HG02852 (cell line): ENCODE results near the gene MAS1L.

Experiments used
- ATAC-seq: cut with Tn5 transposase; IDR thresholded peaks from one replicate; pipeline ENCODE4 v1.9.1; 2021; ENCODE audit warnings: mild to moderate bottlenecking, moderate library complexity; ENCODE audit not compliant: unreplicated experiment

The MAS1L gene, protein sequence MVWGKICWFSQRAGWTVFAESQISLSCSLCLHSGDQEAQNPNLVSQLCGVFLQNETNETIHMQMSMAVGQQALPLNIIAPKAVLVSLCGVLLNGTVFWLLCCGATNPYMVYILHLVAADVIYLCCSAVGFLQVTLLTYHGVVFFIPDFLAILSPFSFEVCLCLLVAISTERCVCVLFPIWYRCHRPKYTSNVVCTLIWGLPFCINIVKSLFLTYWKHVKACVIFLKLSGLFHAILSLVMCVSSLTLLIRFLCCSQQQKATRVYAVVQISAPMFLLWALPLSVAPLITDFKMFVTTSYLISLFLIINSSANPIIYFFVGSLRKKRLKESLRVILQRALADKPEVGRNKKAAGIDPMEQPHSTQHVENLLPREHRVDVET

DNA sequence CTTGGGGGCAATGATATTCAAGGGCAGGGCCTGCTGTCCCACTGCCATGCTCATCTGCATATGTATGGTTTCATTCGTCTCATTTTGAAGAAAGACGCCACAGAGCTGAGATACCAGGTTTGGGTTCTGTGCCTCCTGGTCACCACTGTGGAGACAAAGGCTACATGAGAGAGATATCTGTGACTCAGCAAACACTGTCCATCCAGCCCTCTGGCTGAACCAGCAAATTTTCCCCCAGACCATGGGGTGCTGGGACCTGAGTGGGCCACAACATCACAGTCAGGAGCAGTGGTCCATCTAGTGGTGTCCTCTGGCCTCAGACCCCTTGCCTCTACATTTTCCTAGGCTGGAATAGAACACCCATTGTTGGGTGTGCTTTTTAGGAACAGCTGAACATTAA, at the start of gene MAS1L:
Gene MAS1L (minus strand): TSS at position 297 of the 400 bp plus-strand sequence. CDS start 54 bp downstream, at position 243.
- ATAC-seq, result no peak

DNA sequence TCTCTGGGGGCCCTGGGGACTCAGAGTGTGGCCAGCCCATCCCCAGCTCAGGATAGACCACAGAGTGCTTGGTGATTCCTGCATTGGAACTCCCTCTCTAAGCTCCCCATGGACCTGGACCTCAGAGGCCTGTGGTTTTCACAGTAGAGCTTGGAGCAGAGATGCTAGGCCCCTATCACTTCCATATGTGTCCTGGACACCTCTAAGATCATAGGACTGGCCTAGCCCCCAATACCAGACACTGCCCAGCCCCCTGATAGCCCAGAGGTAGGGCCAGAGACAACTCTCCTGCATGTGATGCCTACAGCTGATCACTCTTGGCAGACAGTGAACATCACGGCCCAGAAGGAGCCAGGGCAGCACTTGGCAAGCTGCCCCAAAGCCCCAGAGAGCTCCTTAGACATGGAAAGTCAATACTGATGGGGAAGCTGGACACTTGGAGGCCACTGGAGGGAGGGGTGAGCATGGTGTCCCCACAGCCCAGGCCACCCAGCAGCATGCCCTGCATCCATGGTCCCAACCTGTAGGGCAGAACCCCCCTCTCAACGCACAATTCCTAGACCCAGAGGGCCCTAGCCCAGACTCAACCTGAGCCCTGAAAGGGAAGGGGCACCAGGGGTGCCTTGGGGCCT, 44.7 kb upstream of the MAS1L start:
- no peak for ATAC-seq

DNA sequence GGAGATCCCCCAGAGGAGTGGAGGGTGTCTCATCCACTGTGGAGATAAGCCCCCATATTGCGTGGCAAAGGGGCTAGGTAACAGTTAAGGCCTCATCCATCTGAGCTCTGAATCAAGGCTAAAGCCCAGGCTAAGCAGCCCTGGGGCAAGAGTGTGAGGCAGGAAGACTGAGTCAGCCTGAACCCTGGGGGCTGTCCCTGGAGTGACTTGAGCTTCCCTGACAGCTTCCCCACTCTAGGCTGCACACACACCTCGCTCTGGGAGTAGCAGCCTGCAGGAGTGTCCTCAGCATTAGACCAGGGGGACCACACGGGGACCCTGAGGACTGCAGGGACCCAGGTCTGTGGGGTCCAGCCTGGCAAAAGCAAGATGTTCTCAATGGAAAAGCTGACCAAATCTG, 43.9 kb upstream of the MAS1L start:
- no peak for ATAC-seq

DNA sequence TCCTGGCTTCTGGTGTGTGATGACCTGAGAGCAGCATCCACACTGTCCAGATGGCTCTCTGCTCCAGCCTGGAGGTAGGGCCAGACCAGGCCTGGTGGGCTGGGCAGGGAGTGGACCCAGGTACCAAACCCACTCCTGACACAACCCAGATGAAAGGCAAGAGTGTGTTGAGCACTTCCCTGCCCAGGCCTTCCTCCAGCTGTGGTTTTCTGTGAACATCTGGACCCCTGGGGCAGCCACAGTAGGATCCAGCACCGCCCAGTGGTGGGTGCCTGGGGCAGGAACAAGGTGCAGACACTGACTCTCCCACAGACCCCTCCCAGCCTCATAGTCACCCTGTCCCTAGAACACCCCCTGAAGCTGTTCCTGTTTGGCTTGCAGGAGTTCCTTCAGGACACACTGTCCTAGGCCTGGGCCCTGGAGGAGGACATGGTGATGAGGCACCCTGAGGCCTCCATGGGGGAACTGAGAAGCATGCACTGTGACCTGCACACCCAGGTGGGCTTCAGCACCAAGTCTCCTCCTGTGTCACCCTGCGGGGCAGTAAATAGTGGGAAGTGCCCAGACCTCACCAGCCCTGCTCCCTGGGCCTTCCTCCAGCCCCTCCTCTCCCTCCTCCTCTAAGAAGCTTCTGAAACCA, 43.0 kb upstream of the MAS1L start:
- no peak for ATAC-seq

DNA sequence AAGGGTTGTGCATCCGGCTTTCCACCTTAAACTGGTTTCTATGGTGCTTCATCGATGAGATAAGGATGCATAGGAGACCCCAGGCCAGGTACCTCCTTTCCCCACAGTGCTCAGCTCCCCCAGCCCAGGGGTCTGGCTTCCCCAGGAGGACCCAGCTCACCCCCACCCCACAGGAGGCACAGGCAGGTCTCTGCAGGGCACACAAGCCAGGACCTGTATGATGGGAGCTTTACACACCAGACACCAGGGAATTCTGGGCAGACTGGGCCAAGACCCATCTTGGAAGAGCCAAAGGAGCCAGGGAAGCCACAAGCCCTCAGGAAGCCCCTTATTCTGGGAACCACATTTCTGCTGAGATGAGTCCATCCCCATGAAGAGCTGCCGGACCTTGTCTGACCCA, 42.2 kb upstream of the MAS1L start:
- ATAC-seq, result no peak

DNA sequence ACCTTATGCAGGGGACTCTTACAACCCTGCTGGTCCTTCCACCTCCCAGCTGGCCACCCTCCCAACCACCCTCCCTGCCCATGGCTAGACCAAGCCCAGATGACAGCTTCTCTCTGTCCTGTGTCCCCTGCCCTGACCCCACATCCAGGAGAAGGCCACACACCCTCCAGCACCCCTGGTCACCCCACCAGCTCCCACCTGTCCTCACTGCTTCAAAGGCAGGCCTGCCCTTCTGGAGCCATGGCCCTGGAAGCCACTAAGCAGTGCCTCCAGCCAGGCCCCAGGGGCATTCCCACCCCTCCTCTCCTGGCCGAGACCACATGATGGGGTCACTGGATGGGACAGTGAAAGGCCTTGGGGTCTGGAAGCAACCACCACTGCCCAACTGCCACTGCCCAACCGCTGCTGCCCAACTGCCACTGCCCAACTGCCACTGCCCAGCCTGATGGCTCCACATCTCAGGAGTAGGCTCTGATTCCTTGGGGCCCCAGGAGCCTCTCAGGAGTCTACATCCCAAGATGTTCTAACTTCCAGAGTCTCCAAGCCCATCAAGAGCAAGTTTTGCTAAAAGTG, 41.3 kb upstream of the MAS1L start:
- ATAC-seq, result no peak

DNA sequence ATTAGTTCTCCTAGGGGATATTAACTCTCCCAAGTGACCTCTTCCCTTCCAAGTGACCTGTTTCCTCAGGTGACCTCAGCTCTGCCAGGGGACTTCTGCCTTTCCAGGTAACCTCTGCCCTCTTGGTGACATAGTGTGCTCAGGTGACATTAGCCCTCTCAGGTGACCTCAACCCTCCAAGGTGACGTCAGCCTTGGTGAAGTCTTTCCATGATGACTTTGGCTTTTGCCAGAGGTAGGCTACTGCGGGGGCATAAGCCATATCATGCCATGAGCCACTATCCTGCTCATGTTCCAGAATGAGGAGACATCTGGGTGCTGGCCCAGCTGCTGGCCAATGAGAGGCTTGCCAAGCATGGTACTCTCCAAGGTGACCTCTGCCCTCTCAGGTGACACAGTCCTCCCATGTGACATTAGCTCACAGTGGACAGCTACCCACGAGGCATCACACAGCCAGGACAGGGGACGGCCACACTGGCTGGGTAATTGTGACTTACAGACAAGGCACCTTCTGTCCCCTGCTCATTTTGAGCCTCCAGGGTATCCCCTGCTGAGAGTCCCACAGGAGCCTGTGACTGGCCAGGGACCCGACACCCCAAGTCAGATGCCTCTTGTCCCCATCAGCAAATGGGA, 40.7 kb upstream of the MAS1L start:
- no peak for ATAC-seq

DNA sequence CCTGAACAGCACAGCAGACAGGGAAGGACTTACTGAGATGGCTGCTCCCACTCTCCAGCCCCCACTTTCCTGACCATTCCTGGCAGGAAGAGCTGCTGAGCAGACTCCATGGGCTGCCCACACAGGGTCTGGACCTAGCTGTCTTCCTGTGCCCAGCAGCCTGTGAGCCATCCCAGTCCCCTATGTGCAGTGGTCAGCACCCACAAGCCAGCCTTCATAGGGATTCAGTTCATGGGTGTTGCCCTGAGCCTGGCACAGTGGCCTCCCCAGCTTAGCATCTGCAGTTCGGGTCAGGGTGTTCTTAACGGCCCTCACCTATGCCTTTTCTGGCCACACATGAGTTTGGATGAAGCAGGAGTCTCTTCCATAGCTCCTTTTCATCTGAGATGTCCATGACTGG, 39.8 kb upstream of the MAS1L start:
- ATAC-seq, result no peak

DNA sequence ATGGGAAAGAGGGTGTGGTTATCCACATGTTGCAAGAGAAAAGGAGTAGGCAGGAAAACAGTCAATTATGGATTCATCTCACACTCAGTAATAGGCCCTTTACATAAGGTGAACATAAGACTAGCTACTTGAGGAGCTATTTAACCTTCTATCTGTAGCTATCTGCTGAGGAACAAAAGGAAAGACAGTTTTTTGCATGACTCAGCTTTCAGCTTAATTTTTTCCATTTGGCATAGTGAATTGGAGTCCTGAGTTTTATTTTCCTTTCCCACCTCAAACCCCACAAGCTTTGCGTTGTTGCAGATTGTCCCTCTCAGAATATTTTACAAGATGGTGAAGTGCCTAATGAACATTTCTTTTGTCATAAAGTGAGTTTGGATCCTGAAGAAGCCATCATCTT, 39.4 kb upstream of the MAS1L start:
- no peak for ATAC-seq

DNA sequence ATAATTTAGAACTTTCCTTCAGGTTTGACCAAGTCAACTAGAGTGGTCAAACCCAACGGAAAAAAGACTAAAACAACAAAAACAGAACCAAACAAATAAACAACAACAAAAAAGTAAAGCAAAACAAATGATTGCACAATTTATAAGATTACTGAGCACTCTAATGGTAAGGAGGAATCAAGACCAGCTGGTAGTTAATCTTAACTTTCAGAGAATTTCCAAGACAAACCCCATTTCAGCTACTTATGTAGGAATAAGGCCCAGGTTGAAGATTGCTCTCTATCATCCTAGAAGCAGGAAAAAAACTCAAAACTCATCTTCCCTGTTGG, 37.5 kb upstream of the MAS1L start:
- ATAC-seq, result no peak

DNA sequence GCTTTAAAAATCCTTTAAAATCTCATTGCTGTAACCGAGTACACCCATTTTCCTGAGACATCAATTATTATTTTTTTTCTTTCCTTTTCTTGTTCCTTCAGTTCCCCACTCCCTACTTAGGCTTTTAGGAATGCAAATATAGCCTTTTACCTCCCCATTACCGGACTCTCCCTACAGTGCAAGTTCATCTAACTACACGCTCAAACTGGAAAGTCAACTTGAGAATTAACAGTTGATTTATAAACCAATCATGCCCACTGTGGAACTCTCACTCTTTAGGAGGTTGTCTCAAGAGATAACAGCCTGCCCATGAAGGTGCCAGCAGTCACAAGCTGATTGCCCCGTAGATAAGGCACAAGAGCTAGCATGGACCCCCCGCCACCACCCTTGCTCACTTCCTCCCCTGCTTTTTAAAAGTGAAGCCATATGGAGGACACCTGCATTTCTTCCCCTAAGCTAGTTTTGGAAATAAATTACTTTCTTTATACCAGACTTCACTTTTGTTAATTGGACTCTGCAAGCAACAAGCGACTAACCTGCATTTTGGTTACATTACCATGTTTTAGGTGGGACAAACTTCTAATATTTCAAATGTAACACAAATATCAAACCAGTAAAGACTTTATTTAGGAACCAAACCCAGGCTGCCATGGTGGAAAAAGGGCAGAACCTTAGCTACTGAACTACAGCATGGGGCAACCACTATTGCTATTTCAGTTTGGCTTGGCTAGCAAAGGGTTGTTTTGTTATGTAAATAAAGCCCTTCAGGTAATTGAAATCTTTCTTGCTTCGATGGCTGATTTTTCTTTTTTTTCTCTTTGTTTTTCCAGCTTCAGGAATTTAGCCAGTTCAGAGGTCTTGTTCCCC, 36.9 kb upstream of the MAS1L start:
- no peak for ATAC-seq

DNA sequence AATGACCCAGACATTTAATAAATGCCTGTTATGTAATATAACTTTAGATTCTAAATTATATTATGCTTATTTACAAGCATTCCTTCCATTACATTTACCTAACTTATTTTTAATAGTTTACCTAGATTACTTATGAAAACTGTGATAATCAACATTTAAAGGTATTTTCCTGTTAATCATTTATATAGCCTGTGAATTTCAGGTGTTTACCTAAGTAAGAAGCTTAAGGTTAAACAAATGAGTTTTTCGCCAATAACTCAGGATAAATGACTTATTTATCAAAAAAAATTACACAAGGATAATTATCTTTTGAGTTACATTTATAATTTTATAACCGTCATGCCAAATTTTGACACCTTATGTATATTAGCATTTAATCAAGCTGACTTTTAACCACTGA, 36.3 kb upstream of the MAS1L start:
- ATAC-seq, result no peak

DNA sequence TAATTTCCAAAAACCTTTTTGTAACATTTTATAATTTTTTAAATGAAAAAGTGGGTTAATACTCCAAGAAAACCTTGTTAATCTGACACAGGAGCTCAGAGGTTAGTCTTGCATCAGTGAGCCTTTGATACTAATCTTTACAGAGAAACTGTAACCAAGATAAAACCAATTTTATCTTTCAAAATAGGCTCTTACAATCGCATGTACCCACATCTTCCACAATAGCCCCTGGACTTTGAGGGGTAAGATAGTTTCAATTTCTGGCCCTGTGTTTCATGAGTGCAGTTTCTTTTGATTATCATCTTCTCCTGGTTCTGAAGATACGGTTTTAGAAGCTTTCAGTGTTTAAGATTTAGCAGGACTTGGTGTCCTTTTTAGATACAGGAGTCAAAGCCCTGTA, 34.5 kb upstream of the MAS1L start:
- no peak for ATAC-seq

DNA sequence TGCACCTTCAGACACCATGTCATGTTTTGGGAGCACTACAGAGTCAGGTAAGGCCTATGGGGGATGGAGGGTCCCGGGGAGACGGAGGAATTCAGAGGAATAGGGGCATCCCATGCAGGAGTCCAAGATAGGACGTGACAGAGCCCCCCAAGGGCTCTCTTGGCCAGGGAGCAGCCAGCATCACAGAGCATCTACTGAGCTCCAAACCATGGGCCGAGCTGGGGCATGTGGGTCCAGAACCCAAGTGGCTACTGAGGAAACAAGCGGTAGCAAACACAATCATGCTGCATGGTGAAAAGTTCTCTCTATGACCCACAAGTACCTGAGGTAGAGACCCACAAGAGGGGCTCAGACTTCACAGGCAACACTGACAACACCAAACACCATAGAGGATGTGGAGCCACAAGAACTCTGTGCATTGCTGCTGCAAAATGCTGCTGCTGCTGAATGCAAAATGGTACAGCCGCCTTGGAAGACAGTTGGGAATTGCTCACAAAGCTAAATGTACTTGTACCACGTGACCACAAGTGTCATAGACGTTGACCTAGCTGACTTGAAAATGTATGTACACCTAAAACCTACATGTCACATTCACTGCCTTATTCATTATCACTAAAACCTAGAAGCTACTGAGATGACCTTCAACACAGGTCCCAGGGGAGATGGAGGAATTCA, 33.4 kb upstream of the MAS1L start:
- no peak for ATAC-seq

DNA sequence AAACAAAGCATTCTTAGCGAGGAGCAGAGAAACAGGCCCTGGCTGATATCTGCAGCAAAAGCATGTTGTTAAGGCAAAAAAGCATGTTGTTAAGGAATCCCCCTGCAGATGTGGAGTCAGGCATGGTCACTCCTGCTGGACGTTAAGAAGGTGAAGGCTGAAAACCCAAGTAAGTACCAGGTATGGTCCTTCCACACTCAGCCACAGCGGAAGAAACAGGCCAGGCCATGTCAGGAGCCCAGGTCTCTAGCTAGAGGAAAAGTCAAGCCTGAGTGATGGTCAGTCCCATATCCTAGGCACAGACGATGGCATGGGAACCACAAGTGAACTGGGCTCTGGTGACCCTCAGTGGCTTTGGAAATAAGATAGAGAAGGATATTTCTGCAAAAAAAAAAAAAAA, 32.5 kb upstream of the MAS1L start:
- ATAC-seq, result no peak

DNA sequence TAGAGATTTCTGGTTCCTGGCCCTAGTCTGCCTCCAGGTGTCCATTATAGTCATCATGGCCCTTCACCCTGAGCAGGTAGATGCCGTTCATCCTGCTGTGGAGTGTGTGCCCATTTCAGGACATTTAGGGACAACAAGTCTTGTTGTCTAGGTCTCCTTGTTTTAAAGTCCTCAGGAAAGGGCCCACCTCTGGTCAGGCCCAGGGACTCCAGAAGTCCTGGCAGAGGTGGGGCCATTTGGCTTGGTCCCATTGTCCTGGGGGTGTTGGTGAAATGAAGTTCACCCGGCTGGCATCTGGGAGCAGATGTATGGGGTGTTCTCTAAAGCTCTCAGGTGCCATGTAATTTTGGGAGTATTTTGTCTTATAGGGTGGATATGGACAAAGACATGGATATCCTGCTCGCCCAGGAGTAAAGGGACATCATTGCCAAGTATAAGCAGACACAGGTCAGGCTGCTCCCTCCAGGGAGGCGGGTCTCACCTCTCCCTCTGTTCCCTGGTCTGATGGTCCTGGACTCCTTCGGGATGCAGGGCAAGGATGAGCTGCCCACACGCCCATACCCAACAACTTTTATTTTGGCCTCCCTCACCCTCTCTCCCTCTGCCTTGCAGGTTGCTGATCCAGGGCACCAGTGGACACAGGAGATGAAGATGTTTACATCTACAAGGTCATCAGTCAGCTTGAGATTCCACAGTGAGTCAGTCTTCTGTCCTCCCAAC, 31.7 kb upstream of the MAS1L start:
- ATAC-seq, result no peak

DNA sequence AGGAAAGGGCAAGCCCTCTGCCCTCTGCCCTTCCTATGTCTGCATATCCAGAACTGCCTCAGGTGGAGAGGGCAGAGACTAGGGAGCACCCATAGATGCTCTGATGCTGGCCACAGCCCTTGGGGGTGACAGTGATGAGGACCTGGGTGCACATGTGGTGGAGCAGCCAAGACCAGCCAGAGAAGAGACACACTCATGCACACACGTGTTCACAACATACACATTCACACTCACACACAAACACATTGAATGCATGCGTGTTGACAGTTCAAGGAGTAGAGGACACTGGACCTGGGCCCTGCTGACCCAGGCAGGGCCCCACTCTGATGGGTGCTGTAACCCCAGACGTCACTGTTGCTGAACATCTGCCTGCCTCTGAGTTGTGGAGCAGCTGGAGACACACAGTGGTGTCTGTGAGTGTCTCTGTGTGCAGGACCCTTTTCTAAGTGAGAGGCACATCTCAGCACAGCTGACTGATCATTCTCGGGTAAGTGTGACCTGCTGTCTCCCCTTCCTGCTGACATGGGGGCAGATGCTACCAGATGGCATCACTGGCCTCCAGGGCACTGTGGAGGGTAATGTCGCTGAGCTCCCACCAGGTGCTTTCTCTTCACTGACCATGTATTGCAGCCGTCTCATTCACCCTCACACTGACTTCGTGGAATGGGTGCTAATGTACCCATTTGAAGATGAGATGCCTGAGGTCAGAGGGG, 30.1 kb upstream of the MAS1L start:
- no peak for ATAC-seq

DNA sequence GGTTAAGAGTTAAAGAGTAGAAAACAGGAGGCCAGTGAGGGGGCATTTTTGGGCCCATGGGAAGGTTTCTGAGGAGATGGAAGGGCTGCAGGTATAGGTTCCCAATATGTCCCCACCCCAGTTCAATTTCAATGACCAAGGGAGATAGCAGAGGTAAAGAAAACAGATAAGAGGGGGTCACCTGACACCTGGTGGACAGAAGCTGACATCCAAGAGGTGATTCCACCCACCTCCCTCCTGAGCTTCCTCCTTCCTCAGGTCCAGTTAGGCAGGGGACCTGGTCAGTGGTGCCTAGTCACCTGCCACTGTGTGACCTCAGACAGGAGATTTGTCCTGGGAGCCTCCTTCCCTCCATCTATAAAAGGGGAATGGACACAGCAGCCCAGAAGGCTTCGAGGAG, 29.5 kb upstream of the MAS1L start:
- no peak for ATAC-seq

DNA sequence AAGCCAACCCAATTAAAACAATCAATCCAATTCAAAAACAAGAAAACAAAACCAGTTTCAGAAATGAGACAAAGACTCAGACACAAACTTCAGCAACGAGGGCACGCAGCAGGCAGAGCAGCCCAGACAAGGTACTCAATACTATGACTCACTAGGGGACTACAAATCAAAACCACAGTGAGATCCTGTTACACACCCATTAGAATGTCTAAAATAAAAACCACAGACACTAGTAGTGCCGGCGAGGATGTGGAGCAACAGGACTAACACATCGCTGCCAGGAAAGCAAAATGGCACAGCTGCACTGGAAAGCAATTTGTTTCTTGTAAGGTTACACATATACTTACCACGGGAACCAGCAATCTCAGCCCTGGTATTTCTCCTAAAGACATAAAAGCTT, 28.4 kb upstream of the MAS1L start:
- no peak for ATAC-seq
